ENCODE data around the gene U2SURP.
"Not testable (repeated sequence)": the region's sequence is repeated elsewhere in the genome, so short reads cannot be mapped to it uniquely, and the experiment has no call there.

Gene U2SURP

GRCh38 chr3:143071776-143072175 is 70.4 kb downstream of the U2SURP start:
- Histone ChIP-seq H3K27ac (ENCODE audit: low read depth, low read length) (no peak overlapping the region), H3K36me3 (ENCODE audit: control insufficient read depth, low read length) (no peaks in the 10 kb centered on the region), H3K9me3 (ENCODE audit: control insufficient read depth, insufficient read depth, low read length) (no peaks in the 10 kb centered on the region), H4K20me1 (ENCODE audit: control insufficient read depth, insufficient read depth, low read depth, low read length) (no peaks in the 10 kb centered on the region), H3K9me2 (replicated peaks; ENCODE audit: control insufficient read depth, low read length) (no peaks in the 10 kb centered on the region), H3K79me2 (ENCODE audit: control insufficient read depth, low read length) (no peaks in the 10 kb centered on the region), H3K4me1 (ENCODE audit: control insufficient read depth, low read length) (no peaks in the 10 kb centered on the region), H3F3A (ENCODE audit: control insufficient read depth, insufficient read depth) (no peaks in the 10 kb centered on the region), H3K4me3 (ENCODE audit: low read length) (no peak overlapping the region), H3K4me2 (ENCODE audit: low read length) (no peak overlapping the region), H3K27me3 (ENCODE audit: control insufficient read depth, low read length) (no peaks in the 10 kb centered on the region)
- TF ChIP-seq EZH2phosphoT487 (IDR thresholded peaks at IDR 0.05; ENCODE audit: borderline replicate concordance, low read length): no peak
- TF ChIP-seq, protein P1, sequence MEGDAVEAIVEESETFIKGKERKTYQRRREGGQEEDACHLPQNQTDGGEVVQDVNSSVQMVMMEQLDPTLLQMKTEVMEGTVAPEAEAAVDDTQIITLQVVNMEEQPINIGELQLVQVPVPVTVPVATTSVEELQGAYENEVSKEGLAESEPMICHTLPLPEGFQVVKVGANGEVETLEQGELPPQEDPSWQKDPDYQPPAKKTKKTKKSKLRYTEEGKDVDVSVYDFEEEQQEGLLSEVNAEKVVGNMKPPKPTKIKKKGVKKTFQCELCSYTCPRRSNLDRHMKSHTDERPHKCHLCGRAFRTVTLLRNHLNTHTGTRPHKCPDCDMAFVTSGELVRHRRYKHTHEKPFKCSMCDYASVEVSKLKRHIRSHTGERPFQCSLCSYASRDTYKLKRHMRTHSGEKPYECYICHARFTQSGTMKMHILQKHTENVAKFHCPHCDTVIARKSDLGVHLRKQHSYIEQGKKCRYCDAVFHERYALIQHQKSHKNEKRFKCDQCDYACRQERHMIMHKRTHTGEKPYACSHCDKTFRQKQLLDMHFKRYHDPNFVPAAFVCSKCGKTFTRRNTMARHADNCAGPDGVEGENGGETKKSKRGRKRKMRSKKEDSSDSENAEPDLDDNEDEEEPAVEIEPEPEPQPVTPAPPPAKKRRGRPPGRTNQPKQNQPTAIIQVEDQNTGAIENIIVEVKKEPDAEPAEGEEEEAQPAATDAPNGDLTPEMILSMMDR (IDR thresholded peaks at IDR 0.05; ENCODE audit: low read depth, low read length, poor library complexity, severe bottlenecking): no peak

GRCh38 chr3:143072298-143073020 is 71.1 kb downstream of the U2SURP start:
- H3K79me2 ChIP-seq (ENCODE audit: control insufficient read depth, low read length); H4K20me1 ChIP-seq (ENCODE audit: control insufficient read depth, insufficient read depth, low read depth, low read length); H3K36me3 ChIP-seq (ENCODE audit: control insufficient read depth, low read length); H3K4me1 ChIP-seq (ENCODE audit: control insufficient read depth, low read length); H3F3A ChIP-seq (ENCODE audit: control insufficient read depth, insufficient read depth); H3K4me3 ChIP-seq (ENCODE audit: low read length); H3K27ac ChIP-seq (ENCODE audit: low read depth, low read length); H3K27me3 ChIP-seq (ENCODE audit: control insufficient read depth, low read length); H3K4me2 ChIP-seq (ENCODE audit: low read length); H3K9me2 ChIP-seq (replicated peaks; ENCODE audit: control insufficient read depth, low read length); H3K9me3 ChIP-seq (ENCODE audit: control insufficient read depth, insufficient read depth, low read length): not testable (repeated sequence)

GRCh38 chr3:143073541-143073940 is 72.2 kb downstream of the U2SURP start:
- not testable (repeated sequence) for H3K9me2 ChIP-seq (replicated peaks; ENCODE audit: control insufficient read depth, low read length); H3K36me3 ChIP-seq (ENCODE audit: control insufficient read depth, low read length); H3K4me3 ChIP-seq (ENCODE audit: low read length); H3K27me3 ChIP-seq (ENCODE audit: control insufficient read depth, low read length); H3K27ac ChIP-seq (ENCODE audit: low read depth, low read length); H3F3A ChIP-seq (ENCODE audit: control insufficient read depth, insufficient read depth); H4K20me1 ChIP-seq (ENCODE audit: control insufficient read depth, insufficient read depth, low read depth, low read length); H3K4me1 ChIP-seq (ENCODE audit: control insufficient read depth, low read length); H3K4me2 ChIP-seq (ENCODE audit: low read length); H3K79me2 ChIP-seq (ENCODE audit: control insufficient read depth, low read length); H3K9me3 ChIP-seq (ENCODE audit: control insufficient read depth, insufficient read depth, low read length)

DNA sequence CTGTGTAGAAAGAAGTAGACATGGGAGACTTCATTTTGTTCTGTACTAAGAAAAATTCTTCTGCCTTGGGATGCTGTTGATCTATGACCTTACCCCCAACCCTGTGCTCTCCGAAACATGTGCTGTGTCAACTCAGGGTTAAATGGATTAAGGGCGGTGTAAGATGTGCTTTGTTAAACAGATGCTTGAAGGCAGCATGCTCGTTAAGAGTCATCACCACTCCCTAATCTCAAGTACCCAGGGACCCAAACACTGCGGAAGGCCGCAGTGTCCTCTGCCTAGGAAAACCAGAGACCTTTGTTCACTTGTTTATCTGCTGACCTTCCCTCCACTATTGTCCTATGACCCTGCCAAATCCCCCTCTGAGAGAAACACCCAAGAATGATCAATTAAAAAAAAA is 72.6 kb downstream of the U2SURP start:
- not testable (repeated sequence) for H3K4me3 ChIP-seq (ENCODE audit: low read length); H3K4me2 ChIP-seq (ENCODE audit: low read length); H3K27ac ChIP-seq (ENCODE audit: low read depth, low read length); H3K9me2 ChIP-seq (replicated peaks; ENCODE audit: control insufficient read depth, low read length); H3K27me3 ChIP-seq (ENCODE audit: control insufficient read depth, low read length); H4K20me1 ChIP-seq (ENCODE audit: control insufficient read depth, insufficient read depth, low read depth, low read length); H3K36me3 ChIP-seq (ENCODE audit: control insufficient read depth, low read length); H3K79me2 ChIP-seq (ENCODE audit: control insufficient read depth, low read length); H3F3A ChIP-seq (ENCODE audit: control insufficient read depth, insufficient read depth); H3K9me3 ChIP-seq (ENCODE audit: control insufficient read depth, insufficient read depth, low read length); H3K4me1 ChIP-seq (ENCODE audit: control insufficient read depth, low read length)

DNA sequence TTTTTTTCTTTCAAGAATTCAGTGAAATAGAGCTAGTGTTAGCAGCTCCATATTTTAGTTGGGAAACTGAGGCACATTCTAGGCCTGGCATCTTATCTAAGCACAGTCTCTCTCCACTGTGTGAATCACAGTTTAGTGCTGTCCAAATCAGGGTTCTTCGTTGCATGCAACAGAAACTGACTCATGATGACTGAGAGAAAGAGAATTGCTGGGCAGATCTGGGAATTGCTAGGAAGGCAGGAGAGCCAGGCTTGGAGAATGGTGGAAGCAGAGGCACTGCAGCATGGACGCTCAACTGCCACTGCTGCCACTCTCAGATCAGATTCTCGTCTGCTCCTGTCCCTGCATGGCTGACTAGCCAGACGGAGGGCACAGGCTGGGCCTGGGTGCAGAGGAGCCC is 77.5 kb downstream of the U2SURP start:
- Histone ChIP-seq H3K36me3 (ENCODE audit: control insufficient read depth, low read length) (no peaks in the 10 kb centered on the region), H3K27ac (ENCODE audit: low read depth, low read length) (no peak overlapping the region)
- no peak for TF ChIP-seq EZH2phosphoT487 (IDR thresholded peaks at IDR 0.05; ENCODE audit: borderline replicate concordance, low read length)
- TF ChIP-seq, protein P1 (IDR thresholded peaks at IDR 0.05; ENCODE audit: low read depth, low read length, poor library complexity, severe bottlenecking): no peak

More for the DNA sequence above, 77.5 kb downstream of the U2SURP start:
- Histone ChIP-seq H3K79me2 (ENCODE audit: control insufficient read depth, low read length) (no peaks in the 10 kb centered on the region), H3F3A (ENCODE audit: control insufficient read depth, insufficient read depth) (no peaks in the 10 kb centered on the region), H3K27me3 (ENCODE audit: control insufficient read depth, low read length) (no peaks in the 10 kb centered on the region), H3K9me2 (replicated peaks; ENCODE audit: control insufficient read depth, low read length) (no peaks in the 10 kb centered on the region), H3K4me3 (ENCODE audit: low read length) (no peak overlapping the region), H3K4me1 (ENCODE audit: control insufficient read depth, low read length) (peaks cover 20% of the 10 kb centered on the region), H3K4me2 (ENCODE audit: low read length) (no peak overlapping the region), H3K9me3 (ENCODE audit: control insufficient read depth, insufficient read depth, low read length) (no peaks in the 10 kb centered on the region), H4K20me1 (ENCODE audit: control insufficient read depth, insufficient read depth, low read depth, low read length) (no peaks in the 10 kb centered on the region)

Measured in DOHH2 (cell line).